HG03039 (cell line): ENCODE measurements around the gene EFS.

Experiments
- ATAC-seq: cut with Tn5 transposase; IDR thresholded peaks from one replicate; pipeline ENCODE4 v1.9.1; 2021; ENCODE audit warnings: mild to moderate bottlenecking, moderate library complexity; ENCODE audit not compliant: unreplicated experiment

Gene EFS

GRCh38 chr14:23359167-23359626 lies 5.8 kb downstream of the EFS start:
- no peak for ATAC-seq

GRCh38 chr14:23358553-23359166 lies 6.3 kb downstream of the EFS start:
- no peak for ATAC-seq

GRCh38 chr14:23358042-23358441 lies 6.9 kb downstream of the EFS start:
- ATAC-seq: no peak

GRCh38 chr14:23357261-23357660 lies 7.7 kb downstream of the EFS start:
- no peak for ATAC-seq

- no peak for ATAC-seq
Observed at GRCh38 chr14:23356662-23357061, 8.3 kb downstream of the EFS start.

GRCh38 chr14:23355871-23356435 lies 9.0 kb downstream of the EFS start:
- ATAC-seq: no peak

- ATAC-seq: no peak
Observed at GRCh38 chr14:23354990-23355389, 10.0 kb downstream of the EFS start.

GRCh38 chr14:23353433-23353780 lies 11.6 kb downstream of the EFS start:
- ATAC-seq: no peak

- ATAC-seq: no peak
Observed at GRCh38 chr14:23352506-23353432, 12.2 kb downstream of the EFS start, which contains the start of gene SLC22A17. SLC22A17 (minus strand) TSS chr14:23352887.

GRCh38 chr14:23351681-23352505 lies 13.1 kb downstream of the EFS start:
- ATAC-seq: no peak

GRCh38 chr14:23349156-23349845 lies 15.7 kb downstream of the EFS start:
- no peak for ATAC-seq

- no peak for ATAC-seq
Observed at GRCh38 chr14:23348297-23348655, 16.7 kb downstream of the EFS start.

- ATAC-seq: no peak
Observed at GRCh38 chr14:23347406-23348296, 17.3 kb downstream of the EFS start.

GRCh38 chr14:23346693-23347405 lies 18.1 kb downstream of the EFS start:
- ATAC-seq: no peak

- ATAC-seq: no peak
Observed at GRCh38 chr14:23345987-23346692, 18.8 kb downstream of the EFS start.

GRCh38 chr14:23344481-23344880 lies 20.5 kb downstream of the EFS start:
- no peak for ATAC-seq

GRCh38 chr14:23339506-23340268 lies 25.3 kb downstream of the EFS start:
- ATAC-seq: no peak
